ENCODE data around the gene ZIC1. TPM values are rescaled to one million over a fixed set of nuclear protein-coding genes. Genes with fewer than 3 reads are reported as not detected.

Gene ZIC1
- total RNA-seq, 2 experiments from 2014 or later, result not detected

DNA sequence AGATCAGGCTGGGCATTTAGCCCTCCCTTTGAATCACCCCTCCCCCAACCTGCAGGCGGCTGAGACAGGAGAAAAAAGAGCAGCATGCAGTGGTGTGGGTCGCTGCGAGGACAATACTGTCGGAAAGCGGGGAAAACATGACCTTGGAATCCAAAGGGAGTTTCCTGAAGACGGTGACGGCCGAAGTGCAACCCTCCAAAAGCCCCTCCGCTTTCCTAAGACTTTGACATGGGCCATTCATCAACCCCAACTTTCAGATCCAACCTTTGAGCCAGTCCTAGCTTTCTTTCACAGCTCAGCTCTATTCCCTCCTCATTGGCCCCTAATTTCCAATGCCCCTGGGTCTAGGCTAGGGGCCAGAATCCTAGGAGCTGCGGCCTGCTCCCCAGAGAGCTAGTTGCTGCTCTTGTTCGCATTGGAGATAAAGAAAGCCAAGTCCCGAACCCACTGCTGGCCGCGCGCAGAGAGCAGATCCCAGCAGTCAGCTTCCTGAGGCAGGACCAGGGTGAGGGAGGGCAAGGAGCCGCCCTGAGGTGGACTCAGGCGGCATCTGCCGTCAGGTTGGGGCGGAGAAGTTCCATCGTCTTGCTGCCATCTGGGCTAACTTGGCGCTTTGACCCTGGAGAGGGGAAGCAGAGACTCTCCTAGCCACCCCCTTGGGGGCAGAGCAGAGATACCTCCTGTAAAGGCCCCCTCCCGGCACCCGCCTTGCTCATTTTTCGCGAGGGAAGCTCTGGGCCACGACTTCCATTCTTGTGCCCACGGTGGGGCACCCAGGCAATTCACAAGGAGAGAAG is 3.7 kb upstream of the ZIC1 start:
- Histone ChIP-seq H4K20me1 (ENCODE audit: insufficient read depth, low read length) (no peaks in the 10 kb centered on the region), H2AFZ (ENCODE audit: low read length) (no peak overlapping the region), H3K36me3 (ENCODE audit: insufficient read depth, low read length) (no peaks in the 10 kb centered on the region), H3K9me2 (ENCODE audit: insufficient read depth, low read length) (no peaks in the 10 kb centered on the region), H3K79me2 (ENCODE audit: insufficient read depth, low read depth, low read length) (no peaks in the 10 kb centered on the region), H3K4me2 (ENCODE audit: low read length) (no peak overlapping the region), H3K4me1 (ENCODE audit: insufficient read depth, low read length, poor library complexity, severe bottlenecking) (no peaks in the 10 kb centered on the region), H3K27ac (ENCODE audit: low read depth, low read length, poor library complexity, severe bottlenecking) (no peak overlapping the region), H3K9me3 (ENCODE audit: low read length) (no peaks in the 10 kb centered on the region), H3K4me3 (ENCODE audit: low read depth, low read length, poor library complexity, severe bottlenecking) (no peak overlapping the region)
- no peak for TF ChIP-seq EZH2phosphoT487 (IDR thresholded peaks at IDR 0.05; ENCODE audit: borderline replicate concordance, low read depth, low read length)
- no TSS peak for BruUV-seq (replicated peaks)
- CTCF ChIA-PET (ENCODE audit: unreplicated experiment), result no interaction called here
- no peak for DNase-seq (ENCODE audit: low spot score)
- POLR2A ChIA-PET, result no interaction called here
- intact Hi-C loops (cut with micrococcal nuclease; ENCODE audit: unreplicated experiment), result no loop called here

DNA sequence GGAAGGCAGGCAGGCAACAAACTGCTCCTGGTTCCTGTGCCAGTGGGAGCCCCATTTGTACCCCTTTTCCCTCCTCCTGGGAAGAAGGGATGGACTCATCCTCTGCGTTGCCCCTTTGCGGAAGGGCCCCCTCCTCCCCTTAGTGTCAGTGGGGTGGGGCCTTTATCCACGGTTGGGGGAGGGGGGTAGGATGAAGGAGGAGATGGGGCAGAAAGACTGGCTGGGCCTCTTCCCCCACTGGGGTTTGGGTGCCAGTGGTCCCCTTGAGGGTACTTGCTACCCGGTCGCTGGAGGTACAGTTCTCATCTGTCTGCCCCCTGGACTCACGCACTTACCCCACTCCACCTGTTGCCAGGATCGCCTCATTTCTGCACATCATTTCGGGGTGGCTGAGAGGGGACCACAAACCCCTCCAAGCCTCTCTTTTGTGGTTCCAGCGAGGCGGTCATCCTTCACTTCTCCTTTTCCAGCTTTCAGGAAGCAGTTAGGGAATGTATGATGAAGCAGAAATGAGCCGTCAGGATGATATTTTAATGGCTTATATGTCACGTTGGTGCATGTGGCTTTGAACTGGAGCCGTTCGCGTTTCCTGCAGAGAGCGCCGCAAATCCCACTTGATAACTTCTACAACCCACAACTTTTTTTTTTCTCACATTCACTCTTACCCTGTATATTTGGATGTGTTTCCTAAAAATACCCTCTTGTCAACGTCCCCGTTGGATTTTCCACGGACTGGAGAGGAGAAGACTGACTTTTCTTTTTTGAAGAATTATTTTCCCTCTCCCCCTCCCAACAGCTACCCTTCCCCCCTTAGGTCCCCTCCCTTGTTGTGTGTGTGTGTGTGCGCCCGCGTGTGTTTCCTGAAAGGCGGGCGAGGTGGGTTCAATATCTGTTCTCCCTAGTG is 2.9 kb upstream of the ZIC1 start, which contains the start of gene ZIC4:
Gene ZIC4, minus strand, starts transcription at position 516 of the 904 bp plus-strand sequence. CDS start 3,746 bp downstream, outside the sequence.
- H3K4me1 ChIP-seq (ENCODE audit: insufficient read depth, low read length, poor library complexity, severe bottlenecking), result no peaks in the 10 kb centered on the region
- H3K36me3 ChIP-seq (ENCODE audit: insufficient read depth, low read length), result no peaks in the 10 kb centered on the region
- intact Hi-C loops (cut with micrococcal nuclease; ENCODE audit: unreplicated experiment), result no loop called here
- H3K4me3 ChIP-seq (ENCODE audit: low read depth, low read length, poor library complexity, severe bottlenecking), result no peak within 1 kb of the TSS
- H3K27ac ChIP-seq (ENCODE audit: low read depth, low read length, poor library complexity, severe bottlenecking), result no peak within 1 kb of the TSS
- H3K4me2 ChIP-seq (ENCODE audit: low read length), result no peak within 1 kb of the TSS
- TF ChIP-seq, protein P1, sequence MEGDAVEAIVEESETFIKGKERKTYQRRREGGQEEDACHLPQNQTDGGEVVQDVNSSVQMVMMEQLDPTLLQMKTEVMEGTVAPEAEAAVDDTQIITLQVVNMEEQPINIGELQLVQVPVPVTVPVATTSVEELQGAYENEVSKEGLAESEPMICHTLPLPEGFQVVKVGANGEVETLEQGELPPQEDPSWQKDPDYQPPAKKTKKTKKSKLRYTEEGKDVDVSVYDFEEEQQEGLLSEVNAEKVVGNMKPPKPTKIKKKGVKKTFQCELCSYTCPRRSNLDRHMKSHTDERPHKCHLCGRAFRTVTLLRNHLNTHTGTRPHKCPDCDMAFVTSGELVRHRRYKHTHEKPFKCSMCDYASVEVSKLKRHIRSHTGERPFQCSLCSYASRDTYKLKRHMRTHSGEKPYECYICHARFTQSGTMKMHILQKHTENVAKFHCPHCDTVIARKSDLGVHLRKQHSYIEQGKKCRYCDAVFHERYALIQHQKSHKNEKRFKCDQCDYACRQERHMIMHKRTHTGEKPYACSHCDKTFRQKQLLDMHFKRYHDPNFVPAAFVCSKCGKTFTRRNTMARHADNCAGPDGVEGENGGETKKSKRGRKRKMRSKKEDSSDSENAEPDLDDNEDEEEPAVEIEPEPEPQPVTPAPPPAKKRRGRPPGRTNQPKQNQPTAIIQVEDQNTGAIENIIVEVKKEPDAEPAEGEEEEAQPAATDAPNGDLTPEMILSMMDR (conservative IDR thresholded peaks at IDR 0.05; ENCODE audit: low read length), result no peak
- TF ChIP-seq EZH2phosphoT487 (IDR thresholded peaks at IDR 0.05; ENCODE audit: borderline replicate concordance, low read depth, low read length), result no peak
- ChIA-PET CTCF (ENCODE audit: unreplicated experiment) (no interaction called here), POLR2A (no interaction called here)
- no peak for DNase-seq (ENCODE audit: low spot score)
- H4K20me1 ChIP-seq (ENCODE audit: insufficient read depth, low read length), result no peaks in the 10 kb centered on the region
- H2AFZ ChIP-seq (ENCODE audit: low read length), result no peak within 1 kb of the TSS
- H3K9me2 ChIP-seq (ENCODE audit: insufficient read depth, low read length), result no peaks in the 10 kb centered on the region
- H3K9me3 ChIP-seq (ENCODE audit: low read length), result no peaks in the 10 kb centered on the region
- H3K79me2 ChIP-seq (ENCODE audit: insufficient read depth, low read depth, low read length), result no peaks in the 10 kb centered on the region
- BruUV-seq (replicated peaks), result no TSS peak

DNA sequence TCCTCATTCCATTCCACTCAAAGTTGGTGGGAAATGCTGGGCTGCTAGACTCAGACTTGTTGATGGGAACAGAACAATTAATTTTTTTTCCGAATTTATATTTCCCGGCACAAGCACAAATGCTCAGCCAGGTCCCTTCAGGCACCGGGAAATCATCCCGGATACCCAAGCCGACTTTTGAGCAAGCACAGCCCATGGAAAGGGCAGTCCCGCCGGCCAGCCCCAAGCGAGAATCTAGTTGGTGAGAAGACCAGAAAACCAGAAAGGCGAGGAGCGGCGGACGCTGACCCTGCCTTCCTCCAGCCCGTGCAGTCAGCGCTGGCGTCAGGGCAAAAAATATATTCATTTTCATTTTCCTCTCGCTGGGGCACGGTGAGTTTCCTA is 2.1 kb upstream of the ZIC1 start:
- Histone ChIP-seq H3K9me2 (ENCODE audit: insufficient read depth, low read length) (no peaks in the 10 kb centered on the region), H3K4me2 (ENCODE audit: low read length) (no peak overlapping the region), H3K79me2 (ENCODE audit: insufficient read depth, low read depth, low read length) (no peaks in the 10 kb centered on the region), H3K36me3 (ENCODE audit: insufficient read depth, low read length) (no peaks in the 10 kb centered on the region), H2AFZ (ENCODE audit: low read length) (no peak overlapping the region), H4K20me1 (ENCODE audit: insufficient read depth, low read length) (no peaks in the 10 kb centered on the region), H3K4me1 (ENCODE audit: insufficient read depth, low read length, poor library complexity, severe bottlenecking) (no peaks in the 10 kb centered on the region), H3K27ac (ENCODE audit: low read depth, low read length, poor library complexity, severe bottlenecking) (no peak overlapping the region), H3K4me3 (ENCODE audit: low read depth, low read length, poor library complexity, severe bottlenecking) (no peak overlapping the region), H3K9me3 (ENCODE audit: low read length) (no peaks in the 10 kb centered on the region)
- no peak for DNase-seq (ENCODE audit: low spot score)
- POLR2A ChIA-PET, result no interaction called here
- no TSS peak for BruUV-seq (replicated peaks)
- intact Hi-C loops (cut with micrococcal nuclease; ENCODE audit: unreplicated experiment), result no loop called here
- CTCF ChIA-PET (ENCODE audit: unreplicated experiment), result no interaction called here
- TF ChIP-seq, protein P1 (conservative IDR thresholded peaks at IDR 0.05; ENCODE audit: low read length), result no peak
- TF ChIP-seq EZH2phosphoT487 (IDR thresholded peaks at IDR 0.05; ENCODE audit: borderline replicate concordance, low read depth, low read length), result no peak
